ENCODE measurements around the gene PTRHD1.
A peak's percentile ranks its signal among the peaks of the same experiment; 100 is the strongest.

Gene PTRHD1

GRCh38 chr2:24830351-24830750 is 37.2 kb upstream of the PTRHD1 start:
- DNase-seq, result no peak

DNA sequence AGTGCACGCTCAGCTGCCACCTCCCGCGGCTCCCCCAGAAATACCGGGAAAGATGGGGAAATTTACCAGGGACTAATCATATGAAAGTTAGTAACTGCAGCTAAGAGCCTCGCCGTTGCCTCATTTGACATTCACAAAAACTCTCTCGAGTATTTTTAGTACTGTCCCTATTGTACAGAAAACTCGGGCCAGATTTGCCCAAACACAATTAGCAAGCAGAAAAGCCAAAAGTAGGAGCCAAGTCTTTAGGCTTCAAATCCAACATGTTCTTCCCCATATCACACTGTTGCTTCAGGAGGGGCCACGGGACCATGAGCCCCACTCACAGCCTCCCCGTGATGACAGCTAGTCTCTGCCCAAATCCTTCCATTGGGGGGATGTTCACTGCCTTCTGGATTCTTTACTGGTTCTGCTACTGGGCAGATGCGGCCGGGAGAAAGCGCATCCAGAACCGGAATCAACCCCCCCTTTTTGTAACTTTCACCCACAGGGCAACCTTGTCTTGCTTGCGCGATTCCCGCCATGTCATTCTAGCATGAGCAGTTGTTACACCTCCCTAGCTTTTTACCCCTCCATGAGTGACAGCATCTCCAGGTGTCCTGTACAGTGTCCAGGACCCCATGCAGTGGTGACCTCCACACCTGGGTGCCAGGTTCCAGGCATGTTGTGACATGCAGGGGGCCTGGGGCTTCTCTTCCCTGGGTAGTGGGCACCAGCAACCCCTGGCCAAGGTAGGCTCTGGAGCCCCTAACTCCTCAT is 35.2 kb upstream of the PTRHD1 start:
- no peak for DNase-seq

DNA sequence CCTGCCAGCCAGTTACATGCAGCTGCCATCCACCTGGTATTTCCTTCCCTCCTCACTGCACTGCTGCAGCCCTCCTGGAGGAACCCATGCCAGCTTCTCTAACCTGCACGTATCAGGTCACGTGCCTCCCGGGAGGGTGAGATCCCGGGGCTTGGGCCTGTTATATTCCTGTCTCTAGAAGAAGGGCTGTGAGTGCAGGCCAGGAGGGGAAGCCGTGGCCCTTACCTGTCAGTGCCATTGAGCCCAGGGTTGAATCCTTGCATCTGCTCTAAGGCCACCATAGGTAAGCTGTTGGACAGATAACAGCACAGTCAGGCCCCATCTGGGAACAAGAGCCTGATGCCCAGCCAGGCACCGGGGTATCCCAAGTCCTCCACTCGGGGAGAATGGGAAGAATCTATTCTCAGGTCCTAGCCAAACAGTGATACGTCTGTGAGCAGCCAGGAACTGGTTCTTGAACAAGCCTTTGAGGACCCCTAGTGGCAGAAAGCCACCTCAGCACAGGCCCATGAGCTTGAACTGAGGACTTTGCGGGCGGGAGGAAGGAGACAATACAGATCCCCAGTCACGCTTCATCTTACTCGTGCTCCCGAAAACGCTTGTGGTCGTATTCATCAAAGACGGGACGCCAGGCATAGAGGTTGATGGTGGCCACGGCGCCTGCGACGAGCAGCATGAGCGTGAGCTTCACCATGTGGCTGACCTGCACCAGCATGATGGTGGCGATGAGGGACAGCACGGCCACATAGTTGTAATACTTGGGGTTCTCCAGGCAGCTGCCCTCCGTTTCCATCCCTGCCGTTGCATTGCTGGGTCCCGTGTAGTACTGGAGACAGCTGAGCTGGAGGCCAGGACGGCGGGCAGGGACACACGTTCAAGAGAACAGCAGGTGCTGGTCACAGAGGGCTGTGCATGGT is 34.4 kb upstream of the PTRHD1 start:
- peak; percentile 46 to 71 (median 60) for DNase-seq

- no peak for DNase-seq
These were observed 33.6 kb upstream of the PTRHD1 start for GRCh38 chr2:24826773-24827145.

DNA sequence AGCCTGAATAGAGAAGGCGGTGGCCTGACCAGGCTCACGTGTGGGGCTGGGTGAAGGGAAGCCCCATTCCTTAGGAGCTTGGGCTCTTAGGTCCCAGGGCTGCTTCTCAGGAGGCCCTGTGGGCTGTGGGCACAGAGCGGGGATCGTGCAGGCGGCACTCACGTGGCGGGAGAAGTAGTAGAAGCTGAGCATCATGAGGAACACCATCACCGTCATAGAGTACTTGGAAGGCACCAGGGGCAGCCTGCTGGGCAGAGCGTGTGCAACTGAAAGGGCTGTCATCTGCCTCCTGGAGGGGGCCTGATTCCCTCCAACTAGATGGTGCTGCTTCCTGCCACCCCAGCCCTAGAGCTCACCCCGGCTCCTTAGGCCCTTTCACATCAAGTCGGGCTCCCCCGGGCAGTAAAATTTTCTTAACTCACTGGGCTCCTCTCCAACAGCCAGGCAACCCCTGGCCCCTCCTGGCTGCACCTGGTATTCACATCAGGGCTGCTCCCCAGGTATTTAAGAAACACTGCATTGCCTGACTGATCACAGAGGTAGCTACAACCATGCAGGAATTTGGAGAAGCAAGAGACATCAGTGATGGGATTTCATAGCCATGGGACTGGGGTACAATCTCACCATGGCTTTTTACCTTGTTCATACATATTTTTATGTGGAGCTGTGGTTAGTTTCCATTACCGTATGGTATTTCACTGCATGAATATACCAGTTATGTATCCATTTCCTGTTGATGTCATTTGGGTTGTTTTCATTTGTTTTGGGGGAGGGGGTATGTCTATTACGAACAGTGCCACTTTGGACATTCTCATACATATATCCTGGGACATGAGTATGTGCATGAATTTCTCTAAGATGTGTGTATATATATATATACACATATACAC is 32.9 kb upstream of the PTRHD1 start:
- DNase-seq, result peak in 1 of 5 donors; percentile 62

DNA sequence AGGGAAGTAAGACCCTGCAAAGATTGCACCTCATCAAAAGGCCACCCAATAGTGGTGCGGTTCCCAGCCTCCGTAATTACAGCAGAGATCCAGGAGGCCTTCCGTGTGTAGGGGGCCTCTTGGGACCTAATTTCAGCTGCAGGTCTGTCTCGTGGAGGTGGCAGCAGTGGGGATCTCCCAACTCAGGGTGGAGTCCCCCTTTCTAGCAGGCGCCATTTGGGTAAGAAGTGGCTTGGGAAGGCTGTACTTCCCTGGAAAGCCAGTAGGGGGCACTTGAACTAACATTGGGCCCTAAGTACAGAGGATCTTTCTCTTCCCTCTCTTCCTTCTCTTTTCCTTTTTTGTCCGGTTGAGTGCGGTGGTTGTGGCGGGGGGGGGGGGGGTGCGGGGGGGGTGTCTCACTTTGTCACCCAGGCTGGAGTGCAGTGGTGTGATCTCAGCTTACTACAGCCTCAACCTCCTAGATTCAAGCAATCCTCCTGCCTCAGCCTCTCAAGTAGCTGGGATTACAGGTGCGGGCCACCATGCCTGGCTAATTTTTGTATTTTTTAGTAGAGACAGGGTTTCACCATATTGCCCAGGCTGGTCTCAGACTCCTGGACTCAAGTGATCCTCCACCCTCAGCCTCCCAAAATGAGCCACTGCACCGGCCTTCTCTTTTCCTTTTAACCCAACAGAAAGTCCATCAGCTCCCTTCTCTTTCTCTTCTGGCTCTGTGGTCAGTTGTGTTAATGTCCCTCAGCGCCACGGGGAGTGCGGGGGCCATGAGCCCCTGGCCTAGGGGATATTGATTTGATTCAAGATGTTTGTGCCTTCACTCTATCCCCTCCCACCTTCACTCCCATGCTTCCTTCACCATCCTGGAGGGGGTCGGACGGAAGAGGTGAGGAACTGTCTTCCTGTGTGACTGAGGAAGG is 32.0 kb upstream of the PTRHD1 start:
- peak in 2 of 5 donors; percentile 13 to 38 for DNase-seq

DNA sequence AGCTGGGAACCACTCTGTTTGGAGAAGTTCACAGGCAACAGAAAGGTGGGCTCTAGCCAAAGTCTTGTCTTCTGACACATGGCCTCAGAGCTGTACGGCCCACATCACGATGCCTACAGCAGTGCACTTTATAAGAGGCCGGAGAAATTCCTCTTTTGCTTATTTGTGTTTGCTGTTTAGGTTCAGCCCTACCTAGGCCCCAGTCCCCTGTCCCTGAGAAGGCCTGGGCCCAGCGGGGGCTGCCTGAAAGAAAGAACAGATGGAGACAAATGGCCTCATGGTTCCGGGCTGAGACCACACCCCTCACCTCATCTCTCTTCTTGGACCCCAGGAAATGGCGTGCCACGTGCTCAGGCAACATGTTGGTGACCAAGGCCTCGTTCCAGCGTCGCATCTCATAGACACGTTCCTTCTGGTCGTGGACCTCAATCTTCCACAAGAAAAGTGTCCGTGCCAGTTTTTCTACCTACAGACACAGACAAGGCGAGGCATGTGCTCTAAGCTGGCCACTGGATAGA is 30.9 kb upstream of the PTRHD1 start:
- no peak for DNase-seq

GRCh38 chr2:24822049-24822706 is 29.0 kb upstream of the PTRHD1 start:
- DNase-seq, result no peak

GRCh38 chr2:24821433-24821891 is 28.3 kb upstream of the PTRHD1 start:
- no peak for DNase-seq

DNA sequence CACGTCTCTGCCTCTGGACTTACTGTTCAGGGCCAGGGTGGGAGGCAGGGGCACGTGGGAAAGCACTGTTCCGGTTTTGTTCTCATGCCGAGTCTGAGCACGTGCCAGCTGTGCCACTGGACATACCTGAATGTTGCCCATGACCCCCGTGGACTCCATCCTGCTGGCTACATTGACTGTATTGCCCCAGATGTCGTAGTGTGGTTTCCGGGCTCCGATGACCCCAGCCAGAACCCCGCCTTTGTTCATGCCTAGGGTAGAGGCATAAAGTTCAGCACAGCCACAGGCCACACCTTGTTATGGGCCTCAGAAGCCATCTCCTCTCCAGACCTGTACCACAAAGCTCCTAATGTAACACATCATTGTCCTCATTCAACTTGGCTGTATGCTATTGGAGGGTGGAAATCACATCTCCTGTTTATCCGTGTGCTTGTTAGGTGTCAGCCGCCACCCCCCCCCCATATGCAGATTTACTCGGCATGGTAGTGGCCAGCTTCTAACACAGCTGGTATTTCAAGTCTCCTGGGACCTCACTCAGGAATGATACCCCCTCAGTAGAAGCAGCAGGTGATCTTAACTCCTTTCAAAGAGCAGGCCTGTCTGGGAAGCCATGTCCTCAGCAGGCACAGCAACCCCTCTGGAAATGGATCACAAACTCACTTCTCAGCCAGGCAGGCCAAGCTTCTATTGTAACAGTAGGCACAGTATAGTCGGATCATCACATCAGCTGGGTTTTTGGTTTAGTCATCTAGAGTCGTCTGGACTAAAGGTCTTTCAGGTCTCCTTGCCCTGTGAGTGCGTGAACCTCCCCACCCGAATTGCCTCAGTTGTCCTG is 27.6 kb upstream of the PTRHD1 start:
- DNase-seq, result no peak

DNA sequence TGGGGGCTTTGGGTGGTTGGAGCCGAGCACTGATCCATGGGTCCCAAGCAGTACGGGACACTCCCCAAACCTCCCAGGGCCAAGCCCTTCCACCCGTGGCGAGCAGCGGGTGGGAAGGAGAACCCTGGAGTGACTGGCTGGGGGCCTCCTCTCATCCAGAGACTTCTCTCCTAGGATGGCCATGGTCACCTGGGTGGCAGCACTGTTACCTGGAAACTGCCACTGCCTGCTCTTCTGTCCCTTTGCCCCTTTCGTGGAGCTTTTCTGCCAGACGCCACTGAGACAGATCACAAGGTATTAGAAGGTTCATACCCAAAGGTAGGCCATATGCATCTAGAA is 27.0 kb upstream of the PTRHD1 start:
- no peak for DNase-seq

DNA sequence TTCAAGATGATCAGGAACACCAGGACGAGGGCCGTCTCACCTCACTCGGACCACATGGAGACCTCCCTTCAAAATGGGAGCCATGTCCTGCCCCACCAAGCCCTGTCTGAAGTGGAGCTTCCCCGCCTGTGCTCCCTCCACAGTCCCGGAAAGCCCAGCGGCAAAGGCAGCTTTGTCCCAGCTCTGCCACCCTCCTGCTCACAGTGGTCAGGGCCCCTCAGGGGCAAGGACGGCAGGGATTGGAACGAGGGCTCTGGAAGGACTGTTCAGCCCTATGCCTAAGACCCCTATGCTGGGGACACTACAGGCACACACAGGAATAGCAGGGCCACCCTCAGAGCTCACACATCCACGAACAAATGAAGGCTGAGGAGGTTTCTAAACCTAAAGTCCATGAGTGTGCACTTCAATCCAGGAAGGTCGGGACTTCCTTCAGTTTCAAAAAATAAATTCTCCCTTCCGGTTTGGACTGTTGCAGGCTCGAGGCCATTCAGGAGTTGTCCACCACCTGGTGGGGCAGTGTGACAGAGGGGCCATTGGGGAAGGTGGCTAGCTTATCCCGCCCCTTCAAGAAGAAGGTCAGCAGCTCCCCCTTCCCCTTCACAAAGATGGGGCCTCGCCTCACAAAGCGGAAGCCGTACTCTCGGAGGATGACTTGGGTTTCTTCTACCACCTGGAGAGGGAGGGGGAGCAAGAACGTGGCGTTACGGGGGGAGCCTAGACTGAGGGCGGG is 26.4 kb upstream of the PTRHD1 start:
- DNase-seq, result no peak

DNA sequence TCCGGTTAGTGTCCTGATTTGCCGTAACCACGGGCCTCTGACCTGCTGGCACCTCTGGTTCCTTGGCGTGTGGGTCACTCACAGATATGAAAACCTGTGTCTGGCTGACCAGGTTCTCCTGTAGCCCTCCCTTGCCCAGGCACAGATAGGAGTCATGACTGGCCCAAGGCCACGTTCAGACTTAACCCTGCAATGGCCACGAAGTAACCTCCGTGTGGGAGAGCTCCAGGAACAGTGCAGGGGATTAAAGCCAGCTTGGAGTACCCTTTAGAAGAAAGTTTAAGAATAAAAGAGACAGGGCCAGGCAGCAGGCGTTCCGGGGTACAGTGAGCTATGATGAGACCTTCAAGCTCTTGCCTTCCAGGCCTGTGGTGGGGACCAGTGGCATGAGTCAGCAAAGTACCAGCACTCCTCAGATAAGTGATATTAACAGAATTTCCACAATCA is 25.6 kb upstream of the PTRHD1 start:
- DNase-seq, result no peak

- DNase-seq, result no peak
These were observed 23.7 kb upstream of the PTRHD1 start for GRCh38 chr2:24816884-24817283.

DNA sequence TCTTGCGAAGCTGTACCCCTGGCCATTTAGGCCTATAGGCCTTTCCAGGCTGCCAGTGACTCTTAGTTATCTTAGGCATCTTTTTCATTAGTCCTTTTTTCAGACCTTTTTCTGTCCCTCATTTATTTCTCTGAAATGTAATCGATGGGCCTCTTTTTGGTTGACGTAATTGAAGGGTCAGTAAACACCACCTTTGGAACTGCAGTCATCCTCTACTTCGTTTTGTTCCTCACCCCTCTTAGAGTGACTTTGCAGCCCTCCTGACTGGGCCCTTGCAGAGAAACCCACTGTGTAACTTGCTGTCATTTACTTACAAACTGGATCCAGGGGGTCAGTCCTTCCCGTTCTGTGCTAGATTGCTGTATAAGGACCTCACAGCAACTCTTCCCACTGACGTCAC is 23.2 kb upstream of the PTRHD1 start:
- DNase-seq, result no peak

DNA sequence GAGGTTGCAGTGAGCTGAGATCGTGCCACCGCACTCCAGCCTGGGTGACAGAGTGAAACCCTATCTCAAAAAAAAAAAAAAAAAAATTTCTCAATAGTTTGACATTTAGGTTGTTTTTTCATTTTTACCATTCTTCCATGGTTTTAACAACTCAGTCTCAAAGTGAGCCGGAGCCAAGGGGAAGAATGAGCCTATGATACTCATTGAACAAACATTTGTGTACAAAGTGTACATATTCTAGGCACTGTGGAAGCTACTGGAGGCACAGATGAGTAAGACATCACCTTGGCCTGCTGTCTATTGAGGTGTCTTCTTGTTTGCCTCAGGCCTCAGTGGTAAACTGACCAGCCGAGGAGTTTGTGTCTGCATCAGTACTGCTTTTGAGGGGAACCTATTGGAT is 22.0 kb upstream of the PTRHD1 start:
- no peak for DNase-seq

DNA sequence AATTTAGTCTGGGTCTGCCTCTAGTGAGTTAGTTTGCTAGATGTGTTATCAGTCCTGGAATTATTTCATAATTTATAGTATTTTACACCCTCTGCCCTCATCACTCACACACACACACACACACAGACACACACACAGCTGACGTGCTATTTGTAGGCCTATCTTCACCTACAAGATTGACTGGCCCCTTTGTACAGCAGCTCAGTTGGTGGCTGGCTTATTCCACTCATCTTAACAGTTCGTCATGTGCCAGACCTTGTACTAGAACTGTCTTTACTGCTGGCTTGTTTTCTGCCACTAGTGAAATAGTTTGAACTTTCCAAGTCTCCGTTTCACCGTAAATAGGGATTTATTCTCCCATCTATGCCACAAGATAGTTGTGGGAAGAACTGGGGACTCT is 21.3 kb upstream of the PTRHD1 start:
- no peak for DNase-seq

DNA sequence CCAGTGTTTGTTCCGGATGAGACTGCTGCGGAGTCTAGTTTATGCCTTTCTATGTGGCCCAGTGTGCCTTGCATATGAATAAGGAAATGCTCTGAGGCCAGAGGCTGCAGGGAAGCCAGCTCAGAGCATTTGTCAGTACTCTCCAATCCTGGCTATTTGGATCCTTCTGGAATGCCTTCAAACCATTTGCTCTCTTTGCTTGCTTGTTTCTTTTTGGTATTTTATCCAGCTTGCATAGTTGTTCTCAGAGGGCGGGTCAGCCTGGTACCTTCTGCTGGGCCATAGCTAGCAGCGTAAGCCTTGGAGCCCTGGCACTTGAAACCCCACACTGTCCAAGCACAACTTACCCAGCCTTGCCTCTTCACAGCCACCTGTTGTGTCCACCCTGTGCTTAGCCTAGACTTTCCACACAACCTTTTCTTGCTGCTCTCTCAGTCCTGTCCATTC is 20.5 kb upstream of the PTRHD1 start:
- DNase-seq, result no peak

- DNase-seq, result no peak
These were observed 16.3 kb upstream of the PTRHD1 start for GRCh38 chr2:24809316-24810007.

Measured in T-helper 1 cell (primary cell).